ENCODE measurements around the gene MAPKAPK5. TPM values are rescaled to one million over a fixed set of nuclear protein-coding genes. Genes with fewer than 3 reads are reported as not detected.

Gene MAPKAPK5
- total and polyA plus RNA-seq, 2 experiments from 2014 or later = 41.5 to 77.0 TPM

GRCh38 chr12:111894556-111894955 is 52.5 kb downstream of the MAPKAPK5 start:
- Mint-ChIP-seq H3K4me1 (no peaks in the 10 kb centered on the region; the same call in 2 of the 3 replicates), H3K4me3 (no peak overlapping the region), H3K9me3 (0 out of 3 replicates have a peak, but pooled peaks cover under 1% of the 10 kb centered on the region), H3K27me3 (ENCODE audit: insufficient read depth, low read depth, poor library complexity) (peaks cover 8% of the 10 kb centered on the region), H3K36me3 (ENCODE audit: low read depth) (peaks cover 82% of the 10 kb centered on the region), H3K27ac (peak overlapping the region; percentile 18)
- H3K27ac ChIP-seq (ENCODE audit: low read depth) = no peak overlapping the region
- no peaks in the 10 kb centered on the region for H3K79me2 ChIP-seq (replicated peaks; ENCODE audit: insufficient read depth)
- no peaks in the 10 kb centered on the region for H3K27me3 ChIP-seq (ENCODE audit: insufficient read depth)
- H3K9me2 ChIP-seq (ENCODE audit: insufficient read depth) = peaks cover 6% of the 10 kb centered on the region; the same call in 1 of the 2 replicates
- no peak overlapping the region for H3K4me3 ChIP-seq
- no peak overlapping the region for H2AFZ ChIP-seq
- H3K4me2 ChIP-seq = no peak overlapping the region
- ATAC-seq (no peak), DNase-seq (ENCODE audit: low spot score) (no peak)
- TF ChIP-seq ZNF462 (CRISPR knock-in tag; IDR thresholded peaks at IDR 0.05) (no peak), ZNF114 (CRISPR knock-in tag; IDR thresholded peaks at IDR 0.05) (no peak), STAT1 (IDR thresholded peaks at IDR 0.05; ENCODE audit: unreplicated experiment) (no peak), ZNF331 (CRISPR knock-in tag; IDR thresholded peaks at IDR 0.05; ENCODE audit: low read depth) (no peak), EZH2phosphoT487 (IDR thresholded peaks at IDR 0.05; ENCODE audit: unreplicated experiment) (no peak), NANOG (IDR thresholded peaks at IDR 0.05; ENCODE audit: borderline replicate concordance) (no peak)
- no peaks in the 10 kb centered on the region for H3K4me1 ChIP-seq (ENCODE audit: insufficient read depth)
- H3K36me3 ChIP-seq (ENCODE audit: insufficient read depth) = peaks cover 34% of the 10 kb centered on the region
- H3F3A ChIP-seq (replicated peaks; ENCODE audit: low read depth) = 0 out of 2 replicates have a peak, but pooled peaks cover 14% of the 10 kb centered on the region
- 0 out of 2 replicates have a peak, but pooled peaks cover 3% of the 10 kb centered on the region for H4K20me1 ChIP-seq (replicated peaks; ENCODE audit: insufficient read depth)

- Histone ChIP-seq H2AFZ (no peak overlapping the region), H3K27me3 (ENCODE audit: insufficient read depth) (no peaks in the 10 kb centered on the region), H3K9me2 (ENCODE audit: insufficient read depth) (peaks cover 8% of the 10 kb centered on the region; the same call in 1 of the 2 replicates), H3K27ac (ENCODE audit: low read depth) (no peak overlapping the region; the same call in 1 of the 2 replicates), H4K20me1 (replicated peaks; ENCODE audit: insufficient read depth) (no peaks in the 10 kb centered on the region), H3K4me1 (ENCODE audit: insufficient read depth) (no peaks in the 10 kb centered on the region), H3K36me3 (ENCODE audit: insufficient read depth) (peaks cover 4% of the 10 kb centered on the region; the same call in 1 of the 2 replicates), H3K4me2 (no peak overlapping the region), H3F3A (replicated peaks; ENCODE audit: low read depth) (0 out of 2 replicates have a peak, but pooled peaks cover 8% of the 10 kb centered on the region), H3K79me2 (replicated peaks; ENCODE audit: insufficient read depth) (no peaks in the 10 kb centered on the region), H3K4me3 (no peak overlapping the region)
- Mint-ChIP-seq H3K4me1 (peaks cover 2% of the 10 kb centered on the region; the same call in 1 of the 3 replicates), H3K27me3 (ENCODE audit: insufficient read depth, low read depth, poor library complexity) (peaks cover 7% of the 10 kb centered on the region), H3K4me3 (no peak overlapping the region), H3K36me3 (ENCODE audit: low read depth) (peaks cover 51% of the 10 kb centered on the region), H3K27ac (no peak overlapping the region), H3K9me3 (peaks cover 8% of the 10 kb centered on the region; the same call in 2 of the 3 replicates)
- no peak for DNase-seq (ENCODE audit: low spot score)
- no peak for ATAC-seq
- TF ChIP-seq CTCF (conservative IDR thresholded peaks at IDR 0.05; ENCODE audit: low read depth in 2 of 2) (peak in 1 of 2 experiments; percentile 28; a peak in 2 of 4 replicates), STAT1 (IDR thresholded peaks at IDR 0.05; ENCODE audit: unreplicated experiment) (no peak)
Measured at GRCh38 chr12:111901182-111901581, 59.2 kb downstream of the MAPKAPK5 start.
